Osteocyte (in vitro differentiated cells): ENCODE data around the gene CAMK2B. TPM values are rescaled to one million over a fixed set of nuclear protein-coding genes. Genes with fewer than 3 reads are reported as not detected.
A peak's percentile ranks its signal among the peaks of the same experiment; 100 is the strongest.

Source experiments
- DNase-seq: peaks from one replicate; pipeline ENCODE4 v3.0.0; 2021; ENCODE audit warnings: mixed read lengths; ENCODE audit not compliant: unreplicated experiment; ENCODE audit errors: extremely low spot score
- H3K27ac Mint-ChIP-seq: one replicate; pipeline ENCODE4 v1.8.0; 2021; ENCODE audit warnings: mild to moderate bottlenecking, mixed read lengths; ENCODE audit not compliant: unreplicated experiment
- H3K27me3 Mint-ChIP-seq: one replicate; pipeline ENCODE4 v1.8.0; 2021; ENCODE audit warnings: mixed read lengths; ENCODE audit not compliant: unreplicated experiment
- H3K36me3 Mint-ChIP-seq: one replicate; pipeline ENCODE4 v1.8.0; 2021; ENCODE audit warnings: mixed read lengths; ENCODE audit not compliant: unreplicated experiment
- H3K4me1 Mint-ChIP-seq: one replicate; pipeline ENCODE4 v1.8.0; 2021; ENCODE audit warnings: mixed read lengths; ENCODE audit not compliant: unreplicated experiment
- H3K4me3 Mint-ChIP-seq: one replicate; pipeline ENCODE4 v1.8.0; 2021; ENCODE audit warnings: mild to moderate bottlenecking, moderate library complexity, mixed read lengths; ENCODE audit not compliant: unreplicated experiment
- H3K9me3 Mint-ChIP-seq: one replicate; pipeline ENCODE4 v1.8.0; 2021; ENCODE audit warnings: mixed read lengths; ENCODE audit not compliant: unreplicated experiment
- CTCF ChIP-seq: fragments of 200-600 bp; sonication (generic); IDR thresholded peaks from 2 replicates; pipeline ENCODE4 v1.5.0; 2021; ENCODE audit warnings: antibody characterized with exemption, mild to moderate bottlenecking, moderate library complexity
- total RNA-seq: library from RNA; stranded (reverse); gene quantifications from 2 replicates; pipeline ENCODE4 v1.2.1, GENCODE V29; 2021

Gene CAMK2B
- total RNA-seq, 1 donor from 2014 or later: not detected

GRCh38 chr7:44284881-44285541 is 40.4 kb downstream of the CAMK2B start:
- H3K4me1 Mint-ChIP-seq: no peaks in the 10 kb centered on the region
- H3K4me3 Mint-ChIP-seq: no peak overlapping the region
- TF ChIP-seq CTCF: no peak
- peak; percentile 77 for DNase-seq
- peaks cover 3% of the 10 kb centered on the region for H3K27me3 Mint-ChIP-seq
- H3K27ac Mint-ChIP-seq: no peak overlapping the region
- no peaks in the 10 kb centered on the region for H3K36me3 Mint-ChIP-seq
- H3K9me3 Mint-ChIP-seq: no peaks in the 10 kb centered on the region

GRCh38 chr7:44284216-44284615 is 41.2 kb downstream of the CAMK2B start:
- no peaks in the 10 kb centered on the region for H3K27me3 Mint-ChIP-seq
- no peak for TF ChIP-seq CTCF
- H3K4me1 Mint-ChIP-seq: no peaks in the 10 kb centered on the region
- H3K9me3 Mint-ChIP-seq: no peaks in the 10 kb centered on the region
- H3K27ac Mint-ChIP-seq: no peak overlapping the region
- H3K36me3 Mint-ChIP-seq: no peaks in the 10 kb centered on the region
- no peak overlapping the region for H3K4me3 Mint-ChIP-seq
- DNase-seq: no peak

GRCh38 chr7:44283381-44284211 is 41.8 kb downstream of the CAMK2B start:
- DNase-seq: peak; percentile 82
- H3K27me3 Mint-ChIP-seq: no peaks in the 10 kb centered on the region

DNA sequence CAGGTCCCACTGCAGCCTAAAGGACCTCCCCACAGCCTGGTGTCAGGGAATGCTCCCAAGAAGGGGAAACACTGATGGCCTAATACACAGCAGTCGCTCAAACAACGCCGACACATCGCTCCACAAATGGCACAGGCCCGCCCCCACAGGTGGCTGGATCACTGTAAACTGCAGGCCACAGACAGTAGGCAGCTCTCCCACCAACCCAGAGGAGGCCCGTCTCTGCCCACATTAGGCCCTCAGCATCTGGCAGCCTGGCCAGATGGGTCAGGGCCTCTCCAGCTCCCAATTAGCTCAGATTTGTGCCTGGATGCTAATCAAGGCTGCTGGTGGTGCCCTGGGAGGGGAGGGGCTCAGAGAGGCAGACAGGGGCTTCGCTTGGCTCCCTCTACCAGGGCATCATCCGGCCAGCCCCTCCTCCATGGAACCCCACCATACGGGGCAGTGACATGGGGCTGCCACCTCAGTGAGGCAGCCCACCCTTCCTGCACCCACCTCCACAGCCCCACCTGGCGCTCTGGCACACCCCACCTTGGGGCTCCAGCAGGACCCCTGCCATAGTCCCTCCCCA is 42.7 kb downstream of the CAMK2B start:
- no peak for TF ChIP-seq CTCF
- Mint-ChIP-seq H3K9me3 (no peaks in the 10 kb centered on the region), H3K27ac (no peak overlapping the region), H3K4me3 (no peak overlapping the region), H3K4me1 (no peaks in the 10 kb centered on the region), H3K27me3 (no peaks in the 10 kb centered on the region), H3K36me3 (no peaks in the 10 kb centered on the region)
- DNase-seq: no peak

More at GRCh38 chr7:44283381-44284211, 41.8 kb downstream of the CAMK2B start:
- no peaks in the 10 kb centered on the region for H3K9me3 Mint-ChIP-seq
- no peak overlapping the region for H3K4me3 Mint-ChIP-seq
- no peak for TF ChIP-seq CTCF
- no peak overlapping the region for H3K27ac Mint-ChIP-seq
- H3K4me1 Mint-ChIP-seq: no peaks in the 10 kb centered on the region
- no peaks in the 10 kb centered on the region for H3K36me3 Mint-ChIP-seq
